Activated naive CD4-positive, alpha-beta T cell treated with anti-CD3 and anti-CD28 coated beads for 36 hours (primary cell): ENCODE data around the gene LCNL1. TPM values are rescaled to one million over a fixed set of nuclear protein-coding genes. Genes with fewer than 3 reads are reported as not detected.

Experiments
- CTCF ChIA-PET: fragments of 350-600 bp; sonication (Branson Sonifier 250); formaldehyde crosslinking; loops from one replicate; lab custom pipeline; 2021; ENCODE audit warnings: antibody characterized with exemption; lab: Charles Lee
- DNase-seq: peaks from one replicate; pipeline ENCODE4 v3.0.0-alpha.2; 2020
- H3K27ac Mint-ChIP-seq: one replicate; pipeline ENCODE4 v1.8.0; 2021; ENCODE audit warnings: mild to moderate bottlenecking, mixed read lengths
- H3K27me3 Mint-ChIP-seq: one replicate; pipeline ENCODE4 v1.8.0; 2021; ENCODE audit warnings: low read depth, mixed read lengths
- H3K36me3 Mint-ChIP-seq: one replicate; pipeline ENCODE4 v1.8.0; 2021; ENCODE audit warnings: low read depth, mixed read lengths
- H3K4me1 Mint-ChIP-seq: one replicate; pipeline ENCODE4 v1.8.0; 2021; ENCODE audit warnings: low read depth, mixed read lengths
- H3K4me3 Mint-ChIP-seq: one replicate; pipeline ENCODE4 v1.8.0; 2021; ENCODE audit warnings: mild to moderate bottlenecking, moderate library complexity, mixed read lengths
- H3K9me3 Mint-ChIP-seq: one replicate; pipeline ENCODE4 v1.8.0; 2021; ENCODE audit warnings: mixed read lengths
- intact Hi-C: fragments of 100-400 bp; cut with micrococcal nuclease; formaldehyde crosslinking; loops from one replicate; pipeline ENCODE4 v1.15.1; 2023
- total RNA-seq, 2 experiments: library from RNA; stranded (reverse); gene quantifications; one replicate each; pipeline ENCODE4 v1.2.3, GENCODE V29; 2021

LCNL1 gene
- total RNA-seq, 2 experiments from 2014 or later, result not detected

DNA sequence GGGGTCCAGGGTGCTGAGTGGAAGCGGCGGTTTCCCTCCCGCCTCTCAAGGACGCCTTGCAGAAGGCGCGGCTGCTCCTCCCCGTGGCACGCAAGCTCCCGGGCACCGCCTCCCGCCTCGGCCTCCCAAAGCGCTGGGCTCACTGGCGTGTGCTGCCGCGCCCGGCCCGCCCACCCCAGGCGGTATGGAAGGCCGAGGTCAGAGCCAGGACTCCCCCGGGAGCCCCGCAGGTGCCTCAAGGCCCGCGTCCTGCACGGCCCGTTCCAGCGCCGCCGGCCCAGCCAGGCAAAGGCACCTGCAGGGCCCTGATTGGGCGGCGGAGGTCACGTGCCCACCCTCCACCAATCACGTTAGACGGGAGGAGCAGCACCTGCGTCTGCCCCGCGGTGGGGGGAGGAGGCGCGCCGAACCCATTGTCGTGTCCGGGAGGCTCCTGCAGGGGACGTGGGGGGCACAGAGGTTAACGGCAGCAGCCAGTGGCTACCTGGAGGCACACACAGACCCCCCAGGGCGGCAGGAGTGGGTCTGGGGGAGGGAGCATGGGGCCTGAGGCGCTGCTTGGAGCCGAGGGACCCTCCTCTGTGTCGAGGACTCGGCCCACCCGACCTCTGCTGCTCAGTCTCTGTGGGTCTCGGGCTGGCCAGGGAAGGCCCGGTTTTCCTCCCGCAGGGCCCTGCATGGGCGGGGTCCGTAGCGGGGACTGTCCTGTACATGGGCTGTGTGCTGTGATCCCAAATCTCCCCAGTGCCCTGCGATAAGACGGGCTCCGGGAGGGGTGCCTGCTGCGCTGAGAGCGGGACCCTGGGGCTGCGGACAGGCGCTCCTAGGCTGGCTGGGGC is 32.8 kb upstream of the LCNL1 start:
- intact Hi-C loops, result loop anchor here (1.0 kb wide), 1 partner anchor 42 kb away; the partner anchor contains the start of gene PAXX
- Mint-ChIP-seq H3K4me1 (peaks cover under 1% of the 10 kb centered on the region), H3K27ac (peak overlapping the region; percentile 72), H3K9me3 (no peaks in the 10 kb centered on the region), H3K27me3 (no peaks in the 10 kb centered on the region), H3K36me3 (no peaks in the 10 kb centered on the region), H3K4me3 (peak overlapping the region; percentile 82)
- CTCF ChIA-PET, result interaction anchor here (0.7 kb wide), 1 partner anchor 172 kb away, joined by 3 read pairs; no protein-coding TSS in a partner anchor
- DNase-seq, result peak; percentile 98

DNA sequence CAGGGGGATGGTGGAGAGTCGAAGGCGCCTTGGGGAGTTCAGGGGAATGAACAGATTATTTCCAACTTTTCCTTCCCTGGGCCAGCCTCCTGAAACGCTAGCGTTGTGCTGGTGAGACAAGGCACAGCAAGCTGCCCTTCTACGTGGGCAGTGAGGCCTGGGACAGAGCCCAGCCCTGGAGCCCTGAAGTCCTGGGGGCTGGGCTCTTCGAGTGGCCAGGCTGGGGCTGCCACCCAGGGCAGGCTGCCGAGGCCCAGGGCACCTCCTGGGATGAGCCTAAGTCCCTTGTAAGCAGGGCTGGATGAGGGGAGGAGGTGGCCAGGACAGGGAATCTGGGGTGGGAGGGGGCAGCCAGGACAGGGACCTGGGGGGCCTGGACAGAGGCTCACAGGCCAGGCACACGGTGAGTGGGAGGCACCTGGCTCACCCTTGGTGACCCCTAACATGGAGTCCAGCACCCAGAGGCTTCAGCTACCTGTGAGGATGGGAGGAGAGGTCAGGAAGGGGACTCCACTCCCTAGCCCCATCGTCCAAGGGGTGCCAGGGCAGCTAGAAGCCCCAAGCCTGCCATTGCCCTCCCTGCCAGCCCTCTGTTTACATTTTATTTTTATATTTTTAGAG is 32.0 kb upstream of the LCNL1 start:
- intact Hi-C loops, result loop anchor here (1.0 kb wide), 1 partner anchor 42 kb away; the partner anchor contains the start of gene PAXX
- no peaks in the 10 kb centered on the region for H3K27me3 Mint-ChIP-seq
- H3K27ac Mint-ChIP-seq, result peak overlapping the region; percentile 59
- H3K4me3 Mint-ChIP-seq, result peak overlapping the region; percentile 82
- CTCF ChIA-PET, result interaction anchor here (0.7 to 0.9 kb wide), 2 partner anchors 21 to 173 kb away, joined by 3 read pairs; no protein-coding TSS in a partner anchor
- no peaks in the 10 kb centered on the region for H3K9me3 Mint-ChIP-seq
- no peaks in the 10 kb centered on the region for H3K36me3 Mint-ChIP-seq
- no peak for DNase-seq
- no peaks in the 10 kb centered on the region for H3K4me1 Mint-ChIP-seq

DNA sequence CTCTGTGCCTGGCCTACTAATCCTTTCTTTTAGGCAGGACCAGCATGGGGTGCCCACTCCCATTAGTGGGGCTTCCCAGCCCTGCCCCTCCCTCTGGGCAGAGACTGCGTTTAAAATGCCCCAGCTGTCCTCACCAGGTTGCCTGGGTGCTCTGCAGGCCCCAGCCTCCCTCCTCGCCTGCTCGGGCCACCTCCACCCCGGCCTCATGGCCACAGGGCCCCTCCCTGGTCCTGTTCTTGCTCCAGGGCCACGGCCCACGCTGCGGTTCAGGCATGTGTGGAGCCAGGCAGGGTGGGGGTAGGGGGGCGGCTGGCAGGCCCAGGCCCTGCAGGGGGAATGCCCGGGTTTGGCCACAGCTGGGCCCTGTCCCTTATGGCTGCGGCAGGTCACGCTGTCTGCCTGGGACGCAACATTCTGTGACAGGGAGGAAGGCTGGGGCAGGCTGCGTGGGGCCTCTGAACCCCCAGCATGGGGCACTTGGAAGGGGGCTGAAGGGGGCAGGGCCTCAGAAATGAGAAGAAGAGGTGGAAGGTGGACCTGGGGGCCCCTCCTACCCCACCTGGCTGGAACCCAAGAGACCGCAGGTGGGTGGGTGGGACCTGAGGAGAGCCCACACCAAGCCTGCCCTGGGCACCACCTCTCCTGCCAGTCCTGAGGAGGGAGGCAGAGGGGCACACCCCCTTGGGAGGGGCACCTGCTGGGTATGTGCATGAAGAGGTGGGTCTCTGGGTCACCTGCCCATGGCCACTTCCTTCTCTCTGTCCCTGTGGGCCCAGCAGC is 31.1 kb upstream of the LCNL1 start, which contains the start of gene LCN12:
Gene LCN12, plus strand, starts transcription at position 733 of the 780 bp plus-strand sequence. CDS start 55 bp downstream, outside the sequence.
- CTCF ChIA-PET, result interaction anchor here (0.9 kb wide), 1 partner anchor 20 kb away, joined by 3 read pairs; no protein-coding TSS in a partner anchor
- Mint-ChIP-seq H3K36me3 (no peaks in the 10 kb centered on the region), H3K4me1 (no peaks in the 10 kb centered on the region), H3K9me3 (peaks cover 1% of the 10 kb centered on the region), H3K4me3 (no peak within 1 kb of the TSS), H3K27me3 (no peaks in the 10 kb centered on the region), H3K27ac (no peak within 1 kb of the TSS)
- DNase-seq, result no peak
- intact Hi-C loops, result no loop called here

DNA sequence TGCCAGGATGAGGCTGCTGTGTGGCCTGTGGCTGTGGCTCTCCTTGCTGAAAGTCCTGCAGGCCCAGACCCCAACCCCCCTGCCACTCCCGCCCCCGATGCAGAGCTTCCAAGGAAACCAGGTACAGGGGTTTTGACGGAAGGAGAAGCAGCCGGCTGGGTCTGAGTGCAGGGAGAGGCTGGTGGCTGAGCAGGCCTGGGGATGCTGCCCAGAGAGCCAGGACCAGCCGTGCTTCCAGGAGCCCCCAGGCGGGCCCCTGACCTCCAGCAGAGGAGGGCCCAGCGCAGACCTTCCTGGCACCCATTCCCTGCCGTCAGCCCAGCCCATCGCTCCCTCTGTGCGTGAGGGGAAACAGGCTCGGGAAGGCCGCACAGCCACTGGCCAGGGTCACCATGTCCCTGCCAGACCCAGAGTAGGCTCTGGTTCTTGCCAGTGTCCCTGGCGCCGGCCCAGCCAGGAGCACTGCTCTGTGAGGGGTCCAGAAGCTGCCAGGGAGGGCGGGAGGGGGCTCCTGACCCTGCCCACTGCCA is 30.4 kb upstream of the LCNL1 start:
- H3K4me1 Mint-ChIP-seq, result no peaks in the 10 kb centered on the region
- H3K4me3 Mint-ChIP-seq, result no peak overlapping the region
- DNase-seq, result no peak
- peaks cover 2% of the 10 kb centered on the region for H3K9me3 Mint-ChIP-seq
- H3K27ac Mint-ChIP-seq, result no peak overlapping the region
- H3K27me3 Mint-ChIP-seq, result no peaks in the 10 kb centered on the region
- intact Hi-C loops, result no loop called here
- CTCF ChIA-PET, result no interaction called here
- no peaks in the 10 kb centered on the region for H3K36me3 Mint-ChIP-seq

DNA sequence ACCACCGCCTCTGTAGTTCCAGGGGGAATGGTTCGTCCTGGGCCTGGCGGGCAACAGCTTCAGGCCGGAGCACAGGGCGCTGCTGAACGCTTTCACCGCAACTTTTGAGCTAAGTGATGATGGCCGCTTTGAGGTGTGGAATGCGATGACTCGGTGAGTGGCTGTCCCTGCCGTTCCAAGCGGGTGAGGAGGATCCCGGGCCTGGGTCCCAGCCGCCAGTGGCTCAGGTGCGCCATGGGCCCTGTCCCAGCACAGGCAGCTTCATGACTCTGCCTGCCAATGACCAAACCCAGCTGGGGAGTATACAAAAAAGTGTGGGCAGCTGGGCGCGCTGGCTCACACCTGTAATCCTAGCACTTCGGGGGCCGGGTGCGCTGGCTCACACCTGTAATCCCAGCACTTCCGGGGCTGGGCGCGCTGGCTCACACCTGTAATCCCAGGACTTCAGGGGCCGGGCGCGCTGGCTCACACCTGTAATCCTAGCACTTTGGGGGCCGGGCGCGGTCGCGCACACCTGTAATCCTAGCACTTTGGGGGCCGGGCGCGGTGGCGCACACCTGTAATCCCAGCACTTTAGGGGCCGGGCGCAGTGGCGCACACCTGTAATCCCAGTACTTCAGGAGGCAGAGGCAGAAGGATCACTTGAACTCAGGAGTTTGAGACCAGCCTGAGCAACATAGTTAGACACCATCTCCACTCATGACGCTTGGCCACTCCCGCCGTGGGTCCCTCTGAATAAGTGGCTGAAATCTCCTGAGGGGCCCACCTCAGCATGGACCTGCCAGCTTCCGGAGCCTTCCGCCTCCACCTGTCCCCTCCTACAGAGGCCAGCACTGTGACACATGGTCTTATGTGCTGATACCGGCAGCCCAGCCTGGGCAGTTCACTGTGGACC is 29.7 kb upstream of the LCNL1 start:
- H3K27me3 Mint-ChIP-seq, result no peaks in the 10 kb centered on the region
- no peaks in the 10 kb centered on the region for H3K36me3 Mint-ChIP-seq
- intact Hi-C loops, result no loop called here
- H3K9me3 Mint-ChIP-seq, result peaks cover 2% of the 10 kb centered on the region
- CTCF ChIA-PET, result no interaction called here
- DNase-seq, result no peak
- no peak overlapping the region for H3K27ac Mint-ChIP-seq
- no peaks in the 10 kb centered on the region for H3K4me1 Mint-ChIP-seq
- no peak overlapping the region for H3K4me3 Mint-ChIP-seq

DNA sequence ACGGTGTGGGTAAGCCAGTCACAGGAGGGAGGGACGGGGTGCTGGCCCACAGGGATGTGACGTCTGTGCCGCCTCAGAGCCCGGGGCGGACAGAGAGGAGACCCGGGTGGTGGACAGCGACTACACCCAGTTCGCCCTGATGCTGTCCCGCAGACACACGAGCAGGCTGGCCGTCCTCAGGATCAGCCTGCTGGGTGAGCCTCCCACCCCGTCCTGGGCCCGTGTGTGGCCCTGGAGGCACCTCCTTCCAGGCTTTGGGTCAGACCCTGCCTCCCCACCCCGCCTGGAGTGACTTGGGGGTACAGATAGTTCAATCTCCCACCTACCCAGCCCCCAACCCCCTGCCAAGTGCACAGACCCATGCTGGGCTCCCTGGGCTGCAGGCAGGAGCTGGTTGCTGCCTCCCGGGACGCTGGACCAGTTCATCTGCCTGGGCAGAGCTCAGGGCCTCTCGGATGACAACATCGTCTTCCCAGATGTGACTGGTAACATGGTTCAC is 29.0 kb upstream of the LCNL1 start:
- Mint-ChIP-seq H3K27me3 (no peaks in the 10 kb centered on the region), H3K9me3 (peaks cover 2% of the 10 kb centered on the region), H3K4me1 (no peaks in the 10 kb centered on the region), H3K36me3 (no peaks in the 10 kb centered on the region), H3K4me3 (no peak overlapping the region), H3K27ac (no peak overlapping the region)
- DNase-seq, result no peak
- intact Hi-C loops, result no loop called here
- CTCF ChIA-PET, result no interaction called here

DNA sequence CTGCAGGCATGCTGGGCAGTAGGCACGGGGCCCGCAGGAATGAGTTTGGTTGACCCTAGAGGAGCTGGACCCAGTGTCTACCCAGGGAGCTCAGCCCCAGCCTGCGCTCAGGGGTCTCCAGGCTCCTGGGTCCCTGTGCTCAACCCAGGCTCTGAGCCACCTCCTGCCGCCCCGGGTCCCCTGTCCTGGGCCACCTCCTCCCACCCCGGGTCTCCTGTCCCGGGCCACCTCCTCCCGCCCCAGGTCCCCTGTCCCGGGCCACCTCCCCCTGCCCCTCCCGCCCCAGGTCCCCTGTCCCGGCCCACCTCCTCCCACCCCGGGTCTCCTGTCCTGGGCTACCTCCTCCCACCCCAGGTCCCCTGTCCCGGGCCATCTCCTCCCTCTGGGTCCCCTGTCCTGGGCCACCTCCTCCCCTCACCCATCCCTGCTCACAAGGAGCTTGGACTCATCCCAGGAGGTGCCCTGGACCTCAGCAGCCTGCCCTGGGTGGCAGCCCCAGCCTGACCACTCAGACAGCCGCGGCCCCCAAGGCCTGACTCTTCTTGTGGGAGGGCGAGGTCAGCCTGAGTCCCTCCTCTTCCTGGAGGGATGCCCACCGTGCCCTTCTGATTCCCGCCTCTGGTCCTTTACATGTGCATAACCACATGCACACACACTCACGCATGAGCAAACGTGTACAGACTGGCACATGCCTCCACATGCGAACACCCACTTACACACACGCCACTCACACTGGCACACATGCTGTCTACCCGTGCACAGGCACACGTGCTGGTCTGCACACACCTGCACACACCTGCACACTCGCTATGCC is 28.3 kb upstream of the LCNL1 start:
- Mint-ChIP-seq H3K27ac (no peak overlapping the region), H3K9me3 (peaks cover 2% of the 10 kb centered on the region), H3K4me1 (no peaks in the 10 kb centered on the region), H3K36me3 (no peaks in the 10 kb centered on the region), H3K27me3 (no peaks in the 10 kb centered on the region), H3K4me3 (no peak overlapping the region)
- CTCF ChIA-PET, result no interaction called here
- no peak for DNase-seq
- intact Hi-C loops, result no loop called here

DNA sequence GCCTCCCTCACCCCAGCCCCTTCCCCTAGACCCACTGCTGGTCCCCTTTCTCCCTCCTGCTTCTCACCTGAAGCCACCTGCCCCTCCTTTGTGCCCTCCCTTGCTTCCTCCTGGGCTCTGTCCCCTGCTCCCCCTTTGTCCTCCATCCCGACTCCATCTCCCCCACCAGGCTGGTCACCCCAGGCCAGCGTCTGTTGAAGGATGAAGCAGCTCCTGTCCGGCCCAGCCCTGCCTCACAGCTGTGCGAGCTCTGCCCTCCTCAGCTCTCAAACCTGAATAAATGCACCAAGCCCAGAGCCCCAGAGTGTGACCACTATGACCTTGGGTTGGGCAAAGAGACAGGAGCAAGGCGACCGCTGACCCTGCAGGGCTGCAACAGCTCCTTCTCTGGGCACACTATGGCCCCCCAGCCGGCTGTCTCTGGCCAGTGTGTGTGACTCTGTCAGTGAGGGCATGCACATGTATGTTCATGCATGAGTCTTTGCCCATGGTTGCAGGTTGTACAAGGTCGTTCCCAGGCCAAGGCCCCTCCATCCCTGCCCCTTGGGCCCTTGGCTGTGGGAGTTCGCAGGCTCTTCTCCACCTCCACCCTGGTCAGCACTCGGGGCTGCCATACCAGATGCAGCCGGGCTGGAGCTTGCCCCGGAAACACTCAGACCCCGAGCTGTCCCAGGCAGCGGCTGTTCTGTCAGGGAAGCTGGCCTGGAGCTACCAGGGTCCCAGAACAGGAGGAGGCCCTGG is 27.4 kb upstream of the LCNL1 start:
- H3K9me3 Mint-ChIP-seq, result peaks cover 2% of the 10 kb centered on the region
- DNase-seq, result no peak
- intact Hi-C loops, result no loop called here
- no peak overlapping the region for H3K27ac Mint-ChIP-seq
- H3K27me3 Mint-ChIP-seq, result no peaks in the 10 kb centered on the region
- H3K36me3 Mint-ChIP-seq, result no peaks in the 10 kb centered on the region
- peaks cover 2% of the 10 kb centered on the region for H3K4me1 Mint-ChIP-seq
- H3K4me3 Mint-ChIP-seq, result no peak overlapping the region
- CTCF ChIA-PET, result no interaction called here

DNA sequence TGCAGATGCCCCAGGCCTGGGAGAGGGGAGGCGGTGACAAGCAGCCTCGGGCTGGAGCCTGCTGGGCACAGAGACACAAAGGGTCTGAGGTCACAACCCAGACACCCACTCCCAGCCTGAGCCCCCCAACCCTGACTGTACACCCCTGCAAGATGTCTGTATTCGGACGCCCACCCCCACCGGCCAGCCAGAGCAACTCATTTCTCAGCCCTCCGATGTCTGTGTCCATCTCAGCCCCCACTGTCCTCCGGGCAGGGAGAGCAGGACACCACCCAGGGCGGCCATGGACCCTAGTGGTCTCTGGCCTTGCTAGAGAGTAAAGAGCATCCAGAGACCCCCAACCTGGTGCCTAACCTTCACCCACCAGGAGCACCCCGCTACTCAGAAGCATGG is 26.9 kb upstream of the LCNL1 start:
- intact Hi-C loops, result no loop called here
- H3K27me3 Mint-ChIP-seq, result no peaks in the 10 kb centered on the region
- H3K36me3 Mint-ChIP-seq, result no peaks in the 10 kb centered on the region
- CTCF ChIA-PET, result no interaction called here
- H3K4me3 Mint-ChIP-seq, result no peak overlapping the region
- H3K9me3 Mint-ChIP-seq, result peaks cover 2% of the 10 kb centered on the region
- H3K27ac Mint-ChIP-seq, result no peak overlapping the region
- no peak for DNase-seq
- peaks cover 2% of the 10 kb centered on the region for H3K4me1 Mint-ChIP-seq

DNA sequence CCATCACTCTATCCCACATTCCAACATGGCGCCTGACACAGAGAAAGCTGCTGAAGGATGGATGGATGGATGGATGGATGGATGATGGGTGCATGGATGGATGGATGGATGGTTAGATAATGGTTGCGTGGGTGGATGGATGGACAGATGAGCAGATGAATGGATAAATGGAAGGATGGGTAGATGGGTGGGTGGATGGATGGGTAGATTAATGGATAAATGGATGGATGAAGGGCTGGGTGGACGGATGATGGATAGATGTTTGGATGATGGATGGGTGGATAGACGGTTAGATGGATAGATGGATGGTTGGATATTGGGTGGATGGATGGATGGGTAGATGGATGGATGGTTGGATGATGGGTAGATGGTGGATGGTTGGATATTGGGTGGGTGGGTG is 26.2 kb upstream of the LCNL1 start:
- H3K27me3 Mint-ChIP-seq, result no peaks in the 10 kb centered on the region
- H3K9me3 Mint-ChIP-seq, result peaks cover 2% of the 10 kb centered on the region
- CTCF ChIA-PET, result no interaction called here
- intact Hi-C loops, result no loop called here
- H3K4me1 Mint-ChIP-seq, result peaks cover 2% of the 10 kb centered on the region
- DNase-seq, result no peak
- H3K27ac Mint-ChIP-seq, result no peak overlapping the region
- no peaks in the 10 kb centered on the region for H3K36me3 Mint-ChIP-seq
- H3K4me3 Mint-ChIP-seq, result no peak overlapping the region
